Measurements from ENCODE around the gene VKORC1L1. TPM values are rescaled to one million over a fixed set of nuclear protein-coding genes. Genes with fewer than 3 reads are reported as not detected.

VKORC1L1 gene
- total and polyA plus RNA-seq, 10 of the 15 experiments (the other 5 are each of a cell fraction or from before 2014, with no cell fraction given) = 3.3 to 18.8 (median 12.5) TPM

DNA sequence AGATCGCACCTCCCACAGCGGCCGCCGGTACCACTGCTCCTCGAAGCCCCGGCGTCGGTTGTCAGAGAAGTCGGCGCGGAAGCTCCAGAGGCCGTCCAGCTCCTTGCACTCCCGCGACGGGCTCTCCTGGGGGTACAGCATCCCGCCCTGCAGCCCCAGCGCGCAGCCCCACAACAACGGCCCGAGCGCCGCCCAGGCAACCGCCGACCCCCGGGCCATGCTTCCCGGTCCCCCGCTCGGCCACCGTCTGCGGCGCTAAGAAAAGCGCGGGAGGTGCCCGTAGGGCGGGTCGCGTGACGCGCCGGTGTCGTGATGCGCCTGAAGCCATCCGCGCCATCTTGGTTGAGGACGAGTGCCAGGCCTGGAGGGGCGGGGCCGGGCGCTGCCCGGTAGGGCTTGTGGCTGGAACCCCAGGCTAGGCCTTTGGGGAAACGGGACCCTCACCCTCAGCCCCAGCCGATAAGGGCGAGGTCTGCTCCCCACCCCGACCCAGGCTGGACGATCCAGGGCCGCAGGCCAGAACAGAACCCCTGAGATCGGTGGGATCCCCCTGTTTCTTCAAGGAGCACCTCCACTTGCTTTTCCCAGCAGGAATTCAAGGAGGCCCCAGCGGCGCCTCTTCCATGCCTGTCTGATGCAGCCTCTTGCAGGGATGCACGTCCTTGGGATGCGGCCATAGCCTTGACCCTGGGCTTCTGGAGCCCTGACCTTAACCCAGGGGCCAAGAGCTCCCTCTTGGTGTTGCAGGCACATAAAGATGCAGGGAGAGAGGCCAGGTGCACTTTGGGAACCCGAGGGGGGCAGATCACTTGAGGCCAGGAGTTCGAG, 109.3 kb downstream of the VKORC1L1 start, which contains the start of gene GUSB (continued):
- peak; percentile 88 for TF ChIP-seq MXI1 (IDR thresholded peaks at IDR 0.05; ENCODE audit: low read depth, low read length)
- TF ChIP-seq RAD21 (IDR thresholded peaks at IDR 0.05; ENCODE audit: insufficient read depth, low read depth, low read length) = no peak
- TF ChIP-seq ZBED1 (IDR thresholded peaks at IDR 0.05; ENCODE audit: borderline replicate concordance) = no peak
- TF ChIP-seq, protein P1, sequence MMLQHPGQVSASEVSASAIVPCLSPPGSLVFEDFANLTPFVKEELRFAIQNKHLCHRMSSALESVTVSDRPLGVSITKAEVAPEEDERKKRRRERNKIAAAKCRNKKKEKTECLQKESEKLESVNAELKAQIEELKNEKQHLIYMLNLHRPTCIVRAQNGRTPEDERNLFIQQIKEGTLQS (IDR thresholded peaks at IDR 0.05; ENCODE audit: borderline replicate concordance, extremely low read depth, low read depth, low read length) = peak; percentile 94
- no peak for TF ChIP-seq FOS (IDR thresholded peaks at IDR 0.05; ENCODE audit: borderline replicate concordance, extremely low read depth, insufficient read length)
- no peak for TF ChIP-seq NFXL1 (IDR thresholded peaks at IDR 0.05; ENCODE audit: borderline replicate concordance)
- peak; percentile 95 for TF ChIP-seq HCFC1 (IDR thresholded peaks at IDR 0.05; ENCODE audit: low read length)
- TF ChIP-seq NR2C2 (IDR thresholded peaks at IDR 0.05; ENCODE audit: borderline replicate concordance, control insufficient read depth, insufficient read length, low read depth) = no peak
- TF ChIP-seq NRF1 (conservative IDR thresholded peaks at IDR 0.05; ENCODE audit: low read depth, low read length) = no peak
- TF ChIP-seq BRCA1 (IDR thresholded peaks at IDR 0.05; ENCODE audit: low read depth, low read length) = no peak
- no peak for TF ChIP-seq CHD4 (IDR thresholded peaks at IDR 0.05)
- peak; percentile 82 for TF ChIP-seq SP1 (IDR thresholded peaks at IDR 0.05; ENCODE audit: low read depth, low read length)
- TF ChIP-seq CEBPB (IDR thresholded peaks at IDR 0.05; ENCODE audit: borderline replicate concordance in 1 of 2, low read depth in 2 of 2, low read length in 2 of 2) = no peak
- no peak for TF ChIP-seq YBX1 (IDR thresholded peaks at IDR 0.05)
- TF ChIP-seq CREM (IDR thresholded peaks at IDR 0.05; ENCODE audit: low read depth) = peak; percentile 99
- no peak for TF ChIP-seq SREBF2 (IDR thresholded peaks at IDR 0.05; ENCODE audit: low read length)
- TF ChIP-seq POLR2AphosphoS2 (IDR thresholded peaks at IDR 0.05; ENCODE audit: low read depth, low read length) = peak; percentile 62; the same call in 1 of the 2 replicates
- TF ChIP-seq SIX5 (IDR thresholded peaks at IDR 0.05; ENCODE audit: low read depth, low read length, severe bottlenecking) = peak; percentile 94
- no peak for TF ChIP-seq BMI1 (IDR thresholded peaks at IDR 0.05; ENCODE audit: borderline replicate concordance)
- peak; percentile 100 for TF ChIP-seq YY1 (IDR thresholded peaks at IDR 0.05; ENCODE audit: low read depth, low read length)
- 0 out of 2 replicates have a peak, but pooled peaks have one; percentile 33 for TF ChIP-seq ZNF24 (IDR thresholded peaks at IDR 0.05)
- peak; percentile 78 for TF ChIP-seq BACH1 (IDR thresholded peaks at IDR 0.05; ENCODE audit: borderline replicate concordance)
- TF ChIP-seq, protein P2, sequence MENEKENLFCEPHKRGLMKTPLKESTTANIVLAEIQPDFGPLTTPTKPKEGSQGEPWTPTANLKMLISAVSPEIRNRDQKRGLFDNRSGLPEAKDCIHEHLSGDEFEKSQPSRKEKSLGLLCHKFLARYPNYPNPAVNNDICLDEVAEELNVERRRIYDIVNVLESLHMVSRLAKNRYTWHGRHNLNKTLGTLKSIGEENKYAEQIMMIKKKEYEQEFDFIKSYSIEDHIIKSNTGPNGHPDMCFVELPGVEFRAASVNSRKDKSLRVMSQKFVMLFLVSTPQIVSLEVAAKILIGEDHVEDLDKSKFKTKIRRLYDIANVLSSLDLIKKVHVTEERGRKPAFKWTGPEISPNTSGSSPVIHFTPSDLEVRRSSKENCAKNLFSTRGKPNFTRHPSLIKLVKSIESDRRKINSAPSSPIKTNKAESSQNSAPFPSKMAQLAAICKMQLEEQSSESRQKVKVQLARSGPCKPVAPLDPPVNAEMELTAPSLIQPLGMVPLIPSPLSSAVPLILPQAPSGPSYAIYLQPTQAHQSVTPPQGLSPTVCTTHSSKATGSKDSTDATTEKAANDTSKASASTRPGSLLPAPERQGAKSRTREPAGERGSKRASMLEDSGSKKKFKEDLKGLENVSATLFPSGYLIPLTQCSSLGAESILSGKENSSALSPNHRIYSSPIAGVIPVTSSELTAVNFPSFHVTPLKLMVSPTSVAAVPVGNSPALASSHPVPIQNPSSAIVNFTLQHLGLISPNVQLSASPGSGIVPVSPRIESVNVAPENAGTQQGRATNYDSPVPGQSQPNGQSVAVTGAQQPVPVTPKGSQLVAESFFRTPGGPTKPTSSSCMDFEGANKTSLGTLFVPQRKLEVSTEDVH (IDR thresholded peaks at IDR 0.05; ENCODE audit: low read depth, partially characterized antibody) = peak; percentile 95
- no peak for TF ChIP-seq CBX3 (IDR thresholded peaks at IDR 0.05; ENCODE audit: borderline replicate concordance, low read depth)
- TF ChIP-seq RBBP5 (conservative IDR thresholded peaks at IDR 0.05) = no peak
- peak; percentile 33; the same call in 1 of the 2 replicates for TF ChIP-seq NBN (IDR thresholded peaks at IDR 0.05)
- TF ChIP-seq BHLHE40 (IDR thresholded peaks at IDR 0.05; ENCODE audit: borderline replicate concordance in 1 of 2, low read depth in 2 of 2, low read length in 1 of 2) = peak; percentile 84 to 96; a peak in 3 of 4 replicates
- peak; percentile 89; the same call in 1 of the 2 replicates for TF ChIP-seq NR2F1 (conservative IDR thresholded peaks at IDR 0.05)
- TF ChIP-seq NFYA (IDR thresholded peaks at IDR 0.05; ENCODE audit: borderline replicate concordance, low read depth, low read length) = no peak
